ENCODE measurements around the gene SAMMSON. TPM values are rescaled to one million over a fixed set of nuclear protein-coding genes. Genes with fewer than 3 reads are reported as not detected.

SAMMSON gene
- total and polyA plus RNA-seq, 10 of the 15 experiments (the other 5 are each of a cell fraction or from before 2014, with no cell fraction given): not detected

DNA sequence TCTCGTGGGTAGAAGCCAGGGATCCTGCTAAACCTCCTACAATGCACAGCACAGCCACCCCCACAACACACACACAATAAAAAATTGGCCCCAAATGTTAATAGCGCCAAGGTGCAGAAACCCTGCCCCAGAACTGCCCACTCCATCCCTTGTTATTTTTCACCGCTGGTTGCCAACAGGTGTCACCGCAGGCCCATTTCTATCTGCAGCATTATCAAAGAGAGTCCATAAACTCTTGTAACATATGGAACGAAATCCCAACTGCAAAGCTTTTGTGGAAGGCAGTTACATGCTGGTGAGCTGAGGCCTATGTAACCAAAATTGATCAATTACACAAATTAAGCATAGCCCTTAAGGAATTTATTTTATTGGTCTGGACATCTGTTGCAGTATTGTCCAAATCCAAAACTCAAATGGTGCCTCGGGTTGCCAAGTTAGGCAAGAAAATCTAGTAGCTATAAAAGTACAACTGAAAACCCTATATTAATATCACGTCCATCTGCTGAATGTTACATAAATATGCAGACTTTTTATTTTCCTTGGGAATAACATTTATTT is 66.2 kb downstream of the SAMMSON start:
- ChIA-PET POLR2A (no interaction called here), RAD21 (ENCODE audit: unreplicated experiment) (no interaction called here), SMC1A (ENCODE audit: uncharacterized antibody, unreplicated experiment) (no interaction called here), CTCF (no interaction called here)
- no peak for DNase-seq (ENCODE audit: low read depth, low spot score)
- in situ Hi-C loops (cut with MboI) (no loop called here), intact Hi-C loops (cut with micrococcal nuclease; ENCODE audit: unreplicated experiment) (loop anchor here (2.0 kb wide), 2 partner anchors 43 to 293 kb away; no protein-coding TSS in a partner anchor)
- no peak overlapping the region for H3K9ac ChIP-seq (ENCODE audit: control insufficient read depth, insufficient read depth, low read length)
- no peak overlapping the region for H3K27ac ChIP-seq (ENCODE audit: control insufficient read depth, insufficient read depth)
- H3K4me3 ChIP-seq: no peak overlapping the region
- no peaks in the 10 kb centered on the region for H3K9me3 ChIP-seq (replicated peaks; ENCODE audit: control insufficient read depth, insufficient read depth, low read length)
- no peak overlapping the region for H2AFZ ChIP-seq (ENCODE audit: control insufficient read depth, low read depth, low read length)
- WGBS (ENCODE audit: insufficient coverage, insufficient replicate concordance, low lambda C conversion rate, missing lambda C conversion rate): 27% methylated on average over 7 of the region's 7 CpGs
- ATAC-seq: no peak
- no peaks in the 10 kb centered on the region for H3K36me3 ChIP-seq (ENCODE audit: control insufficient read depth in 2 of 2, insufficient read depth in 2 of 2, low read length in 1 of 2)
- no TSS peak for BruUV-seq (replicated peaks)
- no peak for FAIRE-seq
- H3K4me2 ChIP-seq (ENCODE audit: control insufficient read depth, insufficient read depth): no peak overlapping the region
- H3K27me3 ChIP-seq (replicated peaks in 1 of 2; ENCODE audit: control insufficient read depth in 2 of 2, insufficient read depth in 2 of 2, low read length in 1 of 2): no peaks in the 10 kb centered on the region
- H4K20me1 ChIP-seq (ENCODE audit: control insufficient read depth, insufficient read depth): no peaks in the 10 kb centered on the region
- H3K79me2 ChIP-seq (ENCODE audit: control insufficient read depth, insufficient read depth, low read length): no peaks in the 10 kb centered on the region
- TF ChIP-seq, protein P1, sequence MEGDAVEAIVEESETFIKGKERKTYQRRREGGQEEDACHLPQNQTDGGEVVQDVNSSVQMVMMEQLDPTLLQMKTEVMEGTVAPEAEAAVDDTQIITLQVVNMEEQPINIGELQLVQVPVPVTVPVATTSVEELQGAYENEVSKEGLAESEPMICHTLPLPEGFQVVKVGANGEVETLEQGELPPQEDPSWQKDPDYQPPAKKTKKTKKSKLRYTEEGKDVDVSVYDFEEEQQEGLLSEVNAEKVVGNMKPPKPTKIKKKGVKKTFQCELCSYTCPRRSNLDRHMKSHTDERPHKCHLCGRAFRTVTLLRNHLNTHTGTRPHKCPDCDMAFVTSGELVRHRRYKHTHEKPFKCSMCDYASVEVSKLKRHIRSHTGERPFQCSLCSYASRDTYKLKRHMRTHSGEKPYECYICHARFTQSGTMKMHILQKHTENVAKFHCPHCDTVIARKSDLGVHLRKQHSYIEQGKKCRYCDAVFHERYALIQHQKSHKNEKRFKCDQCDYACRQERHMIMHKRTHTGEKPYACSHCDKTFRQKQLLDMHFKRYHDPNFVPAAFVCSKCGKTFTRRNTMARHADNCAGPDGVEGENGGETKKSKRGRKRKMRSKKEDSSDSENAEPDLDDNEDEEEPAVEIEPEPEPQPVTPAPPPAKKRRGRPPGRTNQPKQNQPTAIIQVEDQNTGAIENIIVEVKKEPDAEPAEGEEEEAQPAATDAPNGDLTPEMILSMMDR (IDR thresholded peaks at IDR 0.05 in 2 of 3, conservative IDR thresholded peaks at IDR 0.05 in 1 of 3; ENCODE audit: control insufficient read depth in 2 of 3, extremely low read depth in 1 of 3, insufficient read depth in 1 of 3, low read depth in 3 of 3, low read length in 3 of 3): peak in 2 of 3 experiments; percentile 10 to 11; a peak in 1 of 6 replicates
- TF ChIP-seq STAT3 (IDR thresholded peaks at IDR 0.05; ENCODE audit: low read depth, low read length) (no peak), RAD21 (IDR thresholded peaks at IDR 0.05; ENCODE audit: insufficient read depth, low read depth, low read length) (peak; percentile 50)
- H3K4me1 ChIP-seq (ENCODE audit: control insufficient read depth, insufficient read depth, low read length): no peaks in the 10 kb centered on the region

DNA sequence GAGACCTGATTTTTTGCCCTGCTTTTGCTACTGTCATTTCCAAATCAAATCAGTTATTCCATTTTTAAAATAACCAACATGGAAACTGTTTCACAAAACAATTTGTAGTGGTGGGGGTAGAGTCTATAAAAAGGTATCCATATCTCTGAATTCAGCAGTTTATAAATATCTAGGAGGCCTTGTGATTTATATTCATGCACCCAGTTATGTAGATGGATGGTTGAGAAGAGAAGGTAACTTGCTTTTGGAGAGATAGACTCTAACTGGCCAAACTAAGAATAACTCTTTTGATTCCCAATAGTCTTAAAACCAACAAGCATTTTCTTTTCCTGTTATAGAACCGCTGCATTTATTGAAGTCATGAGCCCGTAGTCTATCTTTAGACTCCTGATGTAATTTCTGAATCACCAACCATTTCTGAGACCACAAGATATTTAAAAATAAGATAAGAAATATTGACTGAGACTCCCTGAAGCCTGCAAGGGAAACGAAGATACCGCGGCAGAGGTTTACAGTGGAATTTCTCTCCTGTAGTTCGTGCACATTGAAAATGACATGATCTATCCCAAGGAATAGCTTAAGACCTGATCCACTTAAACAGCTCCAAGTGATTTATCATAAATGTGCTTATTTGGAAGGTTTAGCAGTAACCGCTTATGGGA is 68.5 kb downstream of the SAMMSON start:
- Histone ChIP-seq H3K9me3 (replicated peaks; ENCODE audit: control insufficient read depth, insufficient read depth, low read length) (no peaks in the 10 kb centered on the region), H3K36me3 (ENCODE audit: control insufficient read depth in 2 of 2, insufficient read depth in 2 of 2, low read length in 1 of 2) (no peaks in the 10 kb centered on the region), H3K4me2 (ENCODE audit: control insufficient read depth, insufficient read depth) (no peak overlapping the region), H3K4me3 (no peak overlapping the region), H3K4me1 (ENCODE audit: control insufficient read depth, insufficient read depth, low read length) (no peaks in the 10 kb centered on the region), H2AFZ (ENCODE audit: control insufficient read depth, low read depth, low read length) (no peak overlapping the region), H3K27ac (ENCODE audit: control insufficient read depth, insufficient read depth) (no peak overlapping the region), H3K27me3 (replicated peaks in 1 of 2; ENCODE audit: control insufficient read depth in 2 of 2, insufficient read depth in 2 of 2, low read length in 1 of 2) (no peaks in the 10 kb centered on the region; a peak in 2 of 4 replicates), H4K20me1 (ENCODE audit: control insufficient read depth, insufficient read depth) (no peaks in the 10 kb centered on the region), H3K79me2 (ENCODE audit: control insufficient read depth, insufficient read depth, low read length) (no peaks in the 10 kb centered on the region), H3K9ac (ENCODE audit: control insufficient read depth, insufficient read depth, low read length) (no peak overlapping the region)
- ATAC-seq (no peak), DNase-seq (ENCODE audit: low read depth, low spot score) (no peak), FAIRE-seq (no peak)
- ChIA-PET SMC1A (ENCODE audit: uncharacterized antibody, unreplicated experiment) (no interaction called here), POLR2A (no interaction called here), CTCF (interaction anchor here (0.9 to 1.3 kb wide), 2 partner anchors 22 to 39 kb away, joined by 3 to 4 read pairs; no protein-coding TSS in a partner anchor), RAD21 (ENCODE audit: unreplicated experiment) (no interaction called here)
- WGBS (ENCODE audit: insufficient coverage, insufficient replicate concordance, low lambda C conversion rate, missing lambda C conversion rate): 45% methylated on average over 7 of the region's 7 CpGs
- in situ Hi-C loops (cut with MboI): no loop called here
- TF ChIP-seq TBL1XR1 (IDR thresholded peaks at IDR 0.05; ENCODE audit: low read depth, low read length): no peak
- no peak for TF ChIP-seq SREBF1 (IDR thresholded peaks at IDR 0.05; ENCODE audit: low read length)
- TF ChIP-seq NFIC (IDR thresholded peaks at IDR 0.05; ENCODE audit: low read depth, low read length): peak; percentile 40; the same call in 1 of the 2 replicates
- TF ChIP-seq RUNX3 (IDR thresholded peaks at IDR 0.05; ENCODE audit: low read length): peak; percentile 68
- TF ChIP-seq MEF2A (IDR thresholded peaks at IDR 0.05; ENCODE audit: insufficient read depth, low read depth, low read length): 0 out of 2 replicates have a peak, but pooled peaks have one; percentile 8
- intact Hi-C loops (cut with micrococcal nuclease; ENCODE audit: unreplicated experiment): no loop called here
- BruUV-seq (replicated peaks): no TSS peak

All from GM12878 (cell line).